HG02763 (cell line): ENCODE data around the gene MRPL36.

Experiments
- ATAC-seq: cut with Tn5 transposase; IDR thresholded peaks from one replicate; pipeline ENCODE4 v1.9.1; 2021; ENCODE audit warnings: mild to moderate bottlenecking, moderate library complexity; ENCODE audit not compliant: unreplicated experiment

Gene MRPL36

DNA sequence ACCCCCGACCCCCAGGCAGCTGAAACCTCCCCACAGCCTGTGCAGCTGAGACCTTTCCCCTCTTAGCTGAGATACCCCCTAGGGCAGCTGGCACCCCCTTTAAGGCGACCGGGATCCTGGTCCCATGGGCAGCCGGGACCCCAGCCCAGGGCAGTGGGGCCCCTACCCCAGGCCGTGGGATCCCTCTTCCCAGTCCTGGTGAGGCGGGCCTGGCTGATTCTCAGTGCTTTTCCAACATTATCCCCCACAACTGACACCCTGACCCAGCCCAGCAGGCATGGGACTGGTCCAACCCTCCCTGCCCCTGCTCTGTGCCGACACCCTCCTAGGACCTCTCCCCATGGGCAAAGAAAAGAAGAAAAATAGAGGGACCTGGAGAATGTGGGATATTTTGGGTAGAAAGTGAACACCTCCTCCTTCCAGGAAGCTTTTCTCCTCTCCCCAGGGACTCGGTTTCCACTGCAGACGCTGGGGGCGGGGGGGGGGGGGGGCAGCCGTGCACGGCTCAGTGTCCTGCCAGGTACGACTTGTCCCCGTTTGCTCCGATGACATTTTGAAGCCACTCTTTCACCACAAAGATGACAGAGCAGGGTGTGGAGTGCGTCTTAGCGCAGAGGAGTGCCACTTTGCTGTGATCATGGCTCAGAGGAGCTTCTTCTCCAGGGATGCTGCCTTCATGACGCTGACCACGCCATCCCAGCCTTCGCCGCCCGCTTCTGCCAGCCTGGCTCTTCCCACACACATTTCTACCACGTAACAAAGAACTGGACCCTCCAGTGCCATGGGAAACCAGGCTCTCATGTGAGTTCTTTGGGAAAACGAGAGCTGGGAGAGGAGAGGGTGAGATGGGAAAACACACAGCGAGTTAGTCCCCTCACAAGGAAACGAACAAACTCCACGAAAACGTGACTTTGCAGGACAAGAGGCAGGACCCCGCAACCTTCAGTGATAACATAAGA, 47.5 kb downstream of the MRPL36 start:
- no peak for ATAC-seq

DNA sequence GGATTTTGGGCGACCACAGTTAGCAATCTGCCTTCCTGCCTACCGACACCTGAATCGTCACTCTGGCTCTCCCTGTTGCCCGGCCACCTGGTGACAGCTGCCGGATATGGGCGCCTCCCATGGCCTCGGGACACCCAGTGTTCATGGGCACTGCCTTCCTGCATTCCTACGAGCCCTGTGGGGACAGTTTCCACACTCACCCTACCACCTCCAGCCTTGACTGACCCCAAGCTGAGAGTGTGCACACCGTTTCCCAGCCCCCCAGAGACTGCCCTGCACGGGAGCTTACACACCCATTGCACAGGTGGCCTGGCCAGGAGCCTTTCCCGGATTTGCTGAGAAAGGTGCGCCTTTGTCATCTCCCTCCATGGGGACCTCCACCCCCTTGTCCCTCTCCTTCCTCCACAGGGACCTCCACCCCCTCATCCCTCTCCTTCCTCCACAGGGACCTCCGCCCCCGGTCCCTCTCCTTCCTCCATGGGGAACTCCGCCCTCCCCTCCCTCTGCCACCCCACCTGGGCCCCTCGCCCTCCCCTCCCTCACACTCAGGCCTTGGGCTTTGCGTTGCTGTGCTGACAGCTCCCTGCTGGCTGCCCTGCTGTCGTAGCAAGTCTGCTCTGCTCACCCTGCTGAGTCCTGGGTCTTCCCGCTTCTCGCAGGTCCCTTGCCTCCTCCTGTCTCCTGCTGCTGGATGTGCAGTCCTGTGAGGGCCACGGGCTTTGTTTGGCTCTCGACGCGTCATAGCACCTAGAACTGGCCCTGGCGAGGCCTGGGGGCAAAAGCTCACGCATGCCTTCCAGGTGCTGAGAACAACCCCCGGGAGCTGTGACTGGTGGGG, 48.4 kb downstream of the MRPL36 start:
- ATAC-seq: no peak

DNA sequence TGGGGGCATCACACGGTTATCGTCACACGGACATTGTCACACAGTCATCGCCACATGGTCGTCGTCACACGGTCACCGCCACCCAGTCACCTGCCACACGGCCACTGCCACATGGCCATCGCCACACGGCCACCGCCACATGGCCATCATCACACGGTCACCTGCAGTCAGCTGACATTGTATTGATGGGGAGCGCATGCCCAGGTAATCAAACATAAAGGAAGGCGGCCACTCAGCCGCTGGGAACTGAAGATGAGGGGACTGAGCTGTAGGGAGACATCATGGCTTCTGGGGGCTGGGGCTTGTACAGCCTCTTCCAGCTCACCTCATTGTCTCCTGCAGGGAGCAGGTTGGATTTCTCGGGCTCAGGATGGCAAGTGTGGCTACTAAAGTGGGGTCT, 49.2 kb downstream of the MRPL36 start:
- no peak for ATAC-seq

DNA sequence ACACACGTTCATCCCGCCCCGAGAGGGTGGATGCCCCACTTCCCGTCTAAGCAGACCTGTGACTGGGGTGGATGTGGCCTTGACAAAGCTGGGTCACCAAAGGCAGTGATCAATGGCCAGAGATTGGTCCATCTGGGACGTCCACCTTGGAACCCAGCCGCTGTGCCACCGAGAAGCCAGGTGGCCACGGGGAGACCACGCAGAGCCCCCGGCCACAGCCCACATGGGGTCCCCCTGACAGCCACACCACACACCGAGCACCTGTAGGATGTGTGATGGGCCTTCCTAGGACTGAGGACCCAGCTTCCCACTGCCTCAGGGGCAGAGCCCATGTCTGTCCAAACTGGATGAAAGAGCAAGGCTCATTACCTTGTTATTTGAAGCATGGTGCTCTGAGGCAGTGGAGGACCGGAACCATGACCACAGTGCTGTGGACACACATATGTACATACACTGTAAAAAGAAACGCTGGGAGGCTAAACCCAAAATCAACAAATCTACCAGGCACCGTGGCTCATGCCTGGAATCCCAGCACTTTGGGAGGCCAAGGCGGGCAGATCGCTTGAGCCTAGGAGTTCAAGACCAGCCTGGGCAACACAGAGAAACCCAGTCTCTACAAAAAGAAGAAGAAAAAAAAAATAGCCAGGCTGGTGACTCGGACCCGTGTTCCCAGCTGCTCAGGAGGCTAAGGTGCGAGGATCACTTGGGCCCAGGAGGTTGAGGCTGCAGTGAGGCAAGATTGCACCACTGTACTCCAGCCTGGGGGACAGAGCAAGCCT, 50.1 kb downstream of the MRPL36 start:
- ATAC-seq: no peak

DNA sequence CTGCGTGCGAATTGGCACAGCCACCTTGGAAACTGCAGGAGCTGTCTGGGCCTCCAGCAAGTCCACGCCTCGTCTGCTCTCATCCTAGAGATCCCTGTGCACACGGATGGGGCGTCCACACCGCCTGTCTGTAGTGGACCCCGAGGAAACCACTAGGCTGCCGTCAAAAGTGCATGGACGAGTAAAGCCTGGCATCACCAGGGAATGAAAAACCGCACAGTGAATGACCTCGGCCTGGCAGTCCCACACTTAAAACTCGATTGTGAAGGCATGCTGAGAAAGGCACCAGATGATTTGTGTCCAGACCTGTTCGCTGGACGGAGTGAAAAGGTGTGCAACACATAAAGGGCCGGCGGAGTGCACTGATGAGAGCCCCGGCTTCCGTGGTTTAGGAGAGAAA, 50.8 kb downstream of the MRPL36 start:
- ATAC-seq: no peak
